Brain microvascular endothelial cell (primary cell): ENCODE measurements around the gene TNNC2.

Experiments
- DNase-seq: peaks from one replicate; pipeline ENCODE4 v3.0.0-alpha.2; 2020
- H3K27ac ChIP-seq: fragments of 250-450 bp; sonication (Bioruptor Pico); 2 replicates; pipeline ENCODE4 v1.5.1; 2020; ENCODE audit warnings: mild to moderate bottlenecking, moderate library complexity
- H3K27me3 ChIP-seq: fragments of 250-450 bp; sonication (Bioruptor Pico); replicated peaks from 2 replicates; pipeline ENCODE4 v1.5.1; 2020; ENCODE audit warnings: mild to moderate bottlenecking
- H3K36me3 ChIP-seq: fragments of 250-450 bp; sonication (Bioruptor Pico); replicated peaks from 2 replicates; pipeline ENCODE4 v1.5.1; 2020; ENCODE audit warnings: mild to moderate bottlenecking
- H3K4me3 ChIP-seq: 2 replicates; pipeline ENCODE4 v1.5.1; 2011; ENCODE audit warnings: low read depth, mild to moderate bottlenecking, control low read depth, low read length, moderate library complexity
- CTCF ChIP-seq: IDR thresholded peaks from 2 replicates; pipeline ENCODE4 v1.5.1; 2011; ENCODE audit warnings: low read depth, mild to moderate bottlenecking, moderate library complexity, low read length, control low read depth, inconsistent platforms; ENCODE audit errors: missing control alignments
- in situ Hi-C: cut with HindIII; loops from 2 replicates; pipeline ENCODE4 v1.10.0; 2017; ENCODE audit warnings: low sequenced_read_pairs, low pct_ligation_motif_present

Gene TNNC2

GRCh38 chr20:45822857-45823256, 4.3 kb downstream of the TNNC2 start:
- no peak for TF ChIP-seq CTCF
- in situ Hi-C loops, result no loop called here
- no peak overlapping the region for H3K4me3 ChIP-seq
- no peak for DNase-seq
- no peaks in the 10 kb centered on the region for H3K27me3 ChIP-seq
- no peaks in the 10 kb centered on the region for H3K36me3 ChIP-seq
- no peak overlapping the region for H3K27ac ChIP-seq

DNA sequence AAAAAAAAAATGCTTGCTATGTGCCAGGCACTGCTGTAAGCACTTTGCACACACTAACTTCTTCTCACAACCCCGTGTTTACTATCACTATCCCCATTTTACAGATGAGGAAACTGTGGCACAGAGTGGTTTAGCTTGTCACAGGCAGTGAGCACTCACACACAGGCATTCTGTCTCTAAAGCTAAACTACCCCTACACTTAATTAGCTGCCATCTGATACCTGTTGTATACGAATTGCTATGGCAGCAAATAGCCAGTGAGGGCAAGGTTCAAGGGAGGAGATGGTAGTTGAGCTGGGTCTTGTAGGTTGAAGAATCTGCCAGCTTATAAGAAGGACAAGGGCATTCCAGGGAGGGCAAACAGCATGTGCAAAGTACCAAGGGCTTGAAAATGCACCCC, 5.2 kb downstream of the TNNC2 start:
- no peak for DNase-seq

DNA sequence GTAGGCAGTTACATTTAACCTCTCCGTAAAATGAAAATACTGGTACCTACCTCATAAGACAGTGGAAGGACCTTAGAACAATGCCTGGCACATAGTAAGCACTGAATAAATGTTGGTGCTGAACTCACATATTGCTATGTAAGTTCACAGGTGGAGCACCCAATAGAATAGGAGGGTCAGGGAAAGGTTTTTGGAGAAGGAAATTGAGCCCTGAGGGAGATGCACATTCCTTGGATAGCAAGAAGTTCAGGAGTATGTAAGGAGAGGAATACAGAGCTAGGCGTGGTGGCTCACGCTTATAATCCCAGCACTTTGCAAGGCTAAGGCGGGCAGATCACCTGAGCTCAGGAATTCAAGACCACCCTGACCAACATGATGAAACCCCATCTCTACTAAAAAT, 7.6 kb downstream of the TNNC2 start:
- Histone ChIP-seq H3K27me3 (no peaks in the 10 kb centered on the region), H3K27ac (no peak overlapping the region), H3K4me3 (no peak overlapping the region), H3K36me3 (no peaks in the 10 kb centered on the region)
- in situ Hi-C loops, result no loop called here
- TF ChIP-seq CTCF, result no peak
- no peak for DNase-seq

More for the DNA sequence above, 5.2 kb downstream of the TNNC2 start:
- Histone ChIP-seq H3K27me3 (no peaks in the 10 kb centered on the region), H3K36me3 (no peaks in the 10 kb centered on the region), H3K27ac (no peak overlapping the region), H3K4me3 (no peak overlapping the region)
- TF ChIP-seq CTCF, result no peak
- in situ Hi-C loops, result no loop called here

- TF ChIP-seq CTCF, result no peak
- Histone ChIP-seq H3K36me3 (no peaks in the 10 kb centered on the region), H3K27ac (no peak overlapping the region), H3K27me3 (no peaks in the 10 kb centered on the region), H3K4me3 (no peak overlapping the region)
- DNase-seq, result no peak
- in situ Hi-C loops, result no loop called here
These were observed 8.9 kb downstream of the TNNC2 start for GRCh38 chr20:45818239-45818638.

- Histone ChIP-seq H3K4me3 (no peak overlapping the region), H3K27me3 (no peaks in the 10 kb centered on the region), H3K36me3 (no peaks in the 10 kb centered on the region), H3K27ac (no peak overlapping the region)
- DNase-seq, result peak; percentile 71
- no peak for TF ChIP-seq CTCF
- in situ Hi-C loops, result no loop called here
These were observed 9.5 kb downstream of the TNNC2 start for GRCh38 chr20:45817376-45818194.

GRCh38 chr20:45816951-45817350, 10.2 kb downstream of the TNNC2 start:
- Histone ChIP-seq H3K27me3 (no peaks in the 10 kb centered on the region), H3K4me3 (no peak overlapping the region), H3K36me3 (no peaks in the 10 kb centered on the region), H3K27ac (no peak overlapping the region)
- no peak for TF ChIP-seq CTCF
- no peak for DNase-seq
- in situ Hi-C loops, result no loop called here
